Measurements from ENCODE around the gene PALD1.
A peak's percentile ranks its signal among the peaks of the same experiment; 100 is the strongest.

DNA sequence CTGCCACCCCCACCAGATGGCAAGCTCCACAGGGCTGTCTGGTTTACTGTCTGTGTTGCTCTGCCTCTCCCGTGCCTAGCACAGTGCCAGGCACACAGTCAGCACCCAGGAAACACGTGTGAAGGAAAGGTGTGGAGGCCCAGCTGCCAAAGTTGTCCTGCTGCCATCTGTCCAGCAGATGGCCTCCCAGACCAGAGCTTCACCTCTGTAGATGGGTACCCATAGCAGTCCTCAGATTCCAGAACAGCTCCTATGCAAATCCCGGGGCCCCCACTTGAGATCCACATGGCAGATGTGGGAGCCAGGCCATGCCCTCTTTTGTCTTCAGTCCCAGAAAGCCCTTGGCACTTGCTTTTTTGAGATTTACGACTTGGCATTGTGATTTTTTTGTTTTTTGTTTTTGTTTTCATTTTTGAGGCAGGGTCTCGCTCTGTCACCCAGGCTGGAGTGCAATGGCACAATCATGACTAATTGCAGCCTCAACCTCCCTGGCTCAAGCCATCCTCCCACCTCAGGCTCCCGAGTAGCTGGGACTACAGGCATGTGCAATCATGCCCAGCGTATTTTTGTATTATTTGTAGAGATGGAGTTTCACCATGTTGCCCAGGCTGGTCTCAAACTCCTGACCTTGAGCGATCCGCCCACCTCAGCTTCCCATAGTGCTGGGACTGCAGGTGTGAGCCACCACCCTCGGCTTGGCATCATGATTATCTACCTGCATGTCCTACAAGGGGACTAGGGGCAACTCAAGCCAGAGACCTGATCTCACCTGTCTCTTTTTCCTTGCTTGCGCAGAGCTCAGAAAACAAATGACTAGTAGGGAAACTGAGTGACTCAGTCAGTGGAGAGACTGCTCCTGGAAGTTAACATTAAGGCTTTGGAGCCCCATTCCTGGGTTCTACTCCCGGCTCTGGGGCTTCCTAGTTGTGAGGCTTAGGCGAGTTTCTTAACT is 16.9 kb upstream of the PALD1 start:
- TF ChIP-seq EZH2 (IDR thresholded peaks at IDR 0.05; ENCODE audit: low read length, missing control alignments), result no peak
- TF ChIP-seq, protein P1, sequence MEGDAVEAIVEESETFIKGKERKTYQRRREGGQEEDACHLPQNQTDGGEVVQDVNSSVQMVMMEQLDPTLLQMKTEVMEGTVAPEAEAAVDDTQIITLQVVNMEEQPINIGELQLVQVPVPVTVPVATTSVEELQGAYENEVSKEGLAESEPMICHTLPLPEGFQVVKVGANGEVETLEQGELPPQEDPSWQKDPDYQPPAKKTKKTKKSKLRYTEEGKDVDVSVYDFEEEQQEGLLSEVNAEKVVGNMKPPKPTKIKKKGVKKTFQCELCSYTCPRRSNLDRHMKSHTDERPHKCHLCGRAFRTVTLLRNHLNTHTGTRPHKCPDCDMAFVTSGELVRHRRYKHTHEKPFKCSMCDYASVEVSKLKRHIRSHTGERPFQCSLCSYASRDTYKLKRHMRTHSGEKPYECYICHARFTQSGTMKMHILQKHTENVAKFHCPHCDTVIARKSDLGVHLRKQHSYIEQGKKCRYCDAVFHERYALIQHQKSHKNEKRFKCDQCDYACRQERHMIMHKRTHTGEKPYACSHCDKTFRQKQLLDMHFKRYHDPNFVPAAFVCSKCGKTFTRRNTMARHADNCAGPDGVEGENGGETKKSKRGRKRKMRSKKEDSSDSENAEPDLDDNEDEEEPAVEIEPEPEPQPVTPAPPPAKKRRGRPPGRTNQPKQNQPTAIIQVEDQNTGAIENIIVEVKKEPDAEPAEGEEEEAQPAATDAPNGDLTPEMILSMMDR (conservative IDR thresholded peaks at IDR 0.05 in 1 of 2, IDR thresholded peaks at IDR 0.05 in 1 of 2; ENCODE audit: low read depth in 1 of 2, low read length in 2 of 2), result peak; percentile 88 to 92

Data from fibroblast of lung (primary cell).